Astrocyte of the spinal cord (primary cell): Measurements from ENCODE around the gene DHRS12.

Source experiments
- DNase-seq: peaks from one replicate; pipeline ENCODE4 v3.0.0; 2011; ENCODE audit warnings: low read depth, low spot score
- H3K4me3 ChIP-seq: 2 replicates; pipeline ENCODE4 v1.5.1; 2011; ENCODE audit warnings: low read depth, mild to moderate bottlenecking, low read length, moderate library complexity
- in situ Hi-C: cut with HindIII; loops from 2 replicates; pipeline ENCODE4 v1.10.0; 2017; ENCODE audit warnings: low sequenced_read_pairs
- TF ChIP-seq, protein P1 (sequence below): IDR thresholded peaks from 2 replicates; pipeline ENCODE4 v1.5.1; 2012; ENCODE audit warnings: low read depth, mild to moderate bottlenecking, low read length, inconsistent platforms

DHRS12 gene

DNA sequence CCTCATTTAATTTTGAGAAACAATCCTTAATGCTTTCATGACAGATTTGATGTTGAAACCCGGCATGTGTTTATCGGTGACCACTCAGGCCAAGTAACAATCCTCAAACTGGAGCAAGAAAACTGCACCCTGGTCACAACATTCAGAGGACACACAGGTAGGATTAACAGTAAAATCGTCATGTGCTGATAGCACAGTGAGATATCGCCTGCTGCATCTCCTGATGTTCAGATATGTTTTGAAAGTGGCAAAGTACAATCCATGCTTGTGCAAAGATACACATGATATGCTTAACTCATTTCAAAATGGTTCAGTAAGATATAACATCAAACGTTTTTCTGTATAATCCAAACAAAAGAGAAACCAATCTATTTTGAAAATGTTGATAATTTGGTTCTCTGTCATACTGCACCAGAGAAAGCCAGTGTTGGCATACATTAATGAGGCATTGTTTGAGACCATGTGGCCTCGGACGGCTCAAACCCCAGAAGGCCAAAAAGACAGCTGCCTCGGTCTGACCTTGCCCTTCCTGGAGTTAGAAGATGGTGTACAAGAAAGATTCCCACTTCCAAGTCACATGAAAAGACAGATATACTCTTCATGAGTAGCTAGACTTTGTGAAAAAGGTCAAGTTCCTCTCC is 76.2 kb downstream of the DHRS12 start:
- in situ Hi-C loops = no loop called here
- no peak for DNase-seq
- TF ChIP-seq, protein P1, sequence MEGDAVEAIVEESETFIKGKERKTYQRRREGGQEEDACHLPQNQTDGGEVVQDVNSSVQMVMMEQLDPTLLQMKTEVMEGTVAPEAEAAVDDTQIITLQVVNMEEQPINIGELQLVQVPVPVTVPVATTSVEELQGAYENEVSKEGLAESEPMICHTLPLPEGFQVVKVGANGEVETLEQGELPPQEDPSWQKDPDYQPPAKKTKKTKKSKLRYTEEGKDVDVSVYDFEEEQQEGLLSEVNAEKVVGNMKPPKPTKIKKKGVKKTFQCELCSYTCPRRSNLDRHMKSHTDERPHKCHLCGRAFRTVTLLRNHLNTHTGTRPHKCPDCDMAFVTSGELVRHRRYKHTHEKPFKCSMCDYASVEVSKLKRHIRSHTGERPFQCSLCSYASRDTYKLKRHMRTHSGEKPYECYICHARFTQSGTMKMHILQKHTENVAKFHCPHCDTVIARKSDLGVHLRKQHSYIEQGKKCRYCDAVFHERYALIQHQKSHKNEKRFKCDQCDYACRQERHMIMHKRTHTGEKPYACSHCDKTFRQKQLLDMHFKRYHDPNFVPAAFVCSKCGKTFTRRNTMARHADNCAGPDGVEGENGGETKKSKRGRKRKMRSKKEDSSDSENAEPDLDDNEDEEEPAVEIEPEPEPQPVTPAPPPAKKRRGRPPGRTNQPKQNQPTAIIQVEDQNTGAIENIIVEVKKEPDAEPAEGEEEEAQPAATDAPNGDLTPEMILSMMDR = no peak
- H3K4me3 ChIP-seq = no peak overlapping the region

DNA sequence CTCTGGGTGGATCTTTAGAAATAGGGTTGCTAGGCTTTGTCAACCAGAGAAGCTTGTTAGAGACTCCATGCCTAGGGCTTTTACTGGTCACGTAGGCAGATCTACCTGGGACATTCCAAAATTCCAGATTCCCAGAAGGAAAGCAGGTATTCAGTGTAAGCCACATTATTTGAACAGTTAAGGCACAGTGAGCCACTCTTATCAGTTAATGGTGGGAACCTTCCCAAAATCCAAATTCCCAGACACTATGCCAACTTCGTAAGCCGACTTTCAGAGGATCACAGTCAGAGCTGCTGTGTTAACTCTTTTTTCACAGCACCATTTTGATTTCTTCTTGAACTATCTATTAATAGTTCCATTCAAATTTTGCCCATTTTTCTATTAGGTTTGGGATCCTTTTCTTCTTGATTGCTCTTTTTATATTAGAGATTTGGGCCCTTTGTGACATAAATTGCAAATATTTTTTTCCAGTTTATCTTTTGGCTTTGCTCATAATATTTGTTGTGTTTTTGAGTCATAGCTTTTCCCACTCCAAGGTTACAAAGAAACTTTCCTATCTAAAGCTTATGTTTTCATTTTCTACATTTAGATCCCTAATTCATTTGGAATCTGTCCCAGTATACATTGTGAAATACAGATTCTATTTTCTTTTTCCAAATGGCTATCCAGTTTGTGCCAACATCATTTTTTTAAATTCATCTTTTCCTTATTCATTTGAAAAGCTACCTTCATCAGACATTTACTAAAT is 77.3 kb downstream of the DHRS12 start:
- in situ Hi-C loops = no loop called here

DNA sequence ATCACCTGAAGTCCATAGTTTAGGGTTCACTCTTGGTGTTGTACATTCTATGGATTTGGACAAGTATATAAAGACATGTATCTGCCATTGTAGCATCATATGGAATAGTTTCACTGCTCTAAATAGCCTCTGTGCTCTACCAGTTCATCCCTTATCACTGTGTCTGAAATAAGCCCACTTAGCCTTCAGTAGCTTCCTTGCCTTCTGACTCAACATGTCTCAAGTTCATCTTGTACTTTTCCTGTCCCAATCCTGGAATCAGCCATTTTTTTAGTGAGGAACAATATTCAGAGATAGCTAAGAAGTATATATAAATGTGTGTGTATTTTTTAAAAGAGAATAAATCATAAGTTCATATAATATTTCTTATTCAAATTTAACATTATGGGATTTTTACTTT is 79.2 kb downstream of the DHRS12 start:
- H3K4me3 ChIP-seq = no peak overlapping the region
- TF ChIP-seq, protein P1 = no peak
- no peak for DNase-seq
- in situ Hi-C loops = no loop called here

More for the DNA sequence above, 77.3 kb downstream of the DHRS12 start:
- H3K4me3 ChIP-seq = no peak overlapping the region
- DNase-seq = peak; percentile 77
- TF ChIP-seq, protein P1 = no peak

GRCh38 chr13:51723529-51723928 is 80.4 kb downstream of the DHRS12 start:
- DNase-seq = no peak
- TF ChIP-seq, protein P1 = no peak
- H3K4me3 ChIP-seq = no peak overlapping the region
- in situ Hi-C loops = no loop called here

- TF ChIP-seq, protein P1 = no peak
- DNase-seq = no peak
Observed at GRCh38 chr13:51721496-51721895, 82.5 kb downstream of the DHRS12 start.

GRCh38 chr13:51719394-51719793 is 84.6 kb downstream of the DHRS12 start:
- no peak for DNase-seq
- TF ChIP-seq, protein P1 = no peak
- in situ Hi-C loops = no loop called here
- H3K4me3 ChIP-seq = no peak overlapping the region

More at GRCh38 chr13:51721496-51721895, 82.5 kb downstream of the DHRS12 start:
- in situ Hi-C loops = no loop called here
- no peak overlapping the region for H3K4me3 ChIP-seq
